Right atrium auricular region (tissue), 2 donors: ENCODE results near the gene CSF2RB. TPM values are rescaled to one million over a fixed set of nuclear protein-coding genes. Genes with fewer than 3 reads are reported as not detected.
A peak's percentile ranks its signal among the peaks of the same experiment; 100 is the strongest.

Experiments used
- DNase-seq: peaks from one replicate; pipeline ENCODE4 v3.0.0-alpha.2; 2019; ENCODE audit warnings: low spot score
- H3K27ac ChIP-seq, 2 donors: fragments of 200-600 bp; sonication (generic); 1 replicate in 1 of 2; 2 replicates in 1 of 2; pipeline ENCODE4 v1.5.1; 2016 to 2019
- H3K27me3 ChIP-seq, 2 donors: fragments of 200-600 bp; sonication (generic); one replicate each; pipeline versions ENCODE4 v1.5.1 to v1.6.0; 2017 to 2019
- H3K36me3 ChIP-seq: fragments of 200-600 bp; sonication (generic); one replicate; pipeline ENCODE4 v1.5.1; 2016
- H3K4me1 ChIP-seq, 2 donors: fragments of 200-600 bp; sonication (generic); one replicate each; pipeline versions ENCODE4 v1.5.1 to v1.6.0; 2017 to 2019
- H3K4me3 ChIP-seq, 2 donors: fragments of 200-600 bp; sonication (generic); 1 replicate in 1 of 2; 2 replicates in 1 of 2; pipeline ENCODE4 v1.5.1; 2017 to 2019; ENCODE audit warnings: mild to moderate bottlenecking in 1 of 2, moderate library complexity in 1 of 2
- H3K9me3 ChIP-seq, 2 donors: fragments of 200-600 bp; sonication (generic); one replicate each; pipeline ENCODE4 v1.5.1; 2019
- total RNA-seq, 2 donors: library from RNA; depleted of rRNA; stranded (reverse); fragments of >200 nt; gene quantifications; one replicate each; pipeline ENCODE4 v1.1.0, GENCODE V29; 2016
- TF ChIP-seq, protein P1 (sequence below), 2 donors: fragments of 200-600 bp; sonication (generic); IDR thresholded peaks; one replicate each; pipeline ENCODE4 v1.5.1; 2019; ENCODE audit warnings: antibody characterized with exemption in 2 of 2

CSF2RB gene
- total RNA-seq, 2 donors from 2014 or later = 1.8 to 4.2 TPM

DNA sequence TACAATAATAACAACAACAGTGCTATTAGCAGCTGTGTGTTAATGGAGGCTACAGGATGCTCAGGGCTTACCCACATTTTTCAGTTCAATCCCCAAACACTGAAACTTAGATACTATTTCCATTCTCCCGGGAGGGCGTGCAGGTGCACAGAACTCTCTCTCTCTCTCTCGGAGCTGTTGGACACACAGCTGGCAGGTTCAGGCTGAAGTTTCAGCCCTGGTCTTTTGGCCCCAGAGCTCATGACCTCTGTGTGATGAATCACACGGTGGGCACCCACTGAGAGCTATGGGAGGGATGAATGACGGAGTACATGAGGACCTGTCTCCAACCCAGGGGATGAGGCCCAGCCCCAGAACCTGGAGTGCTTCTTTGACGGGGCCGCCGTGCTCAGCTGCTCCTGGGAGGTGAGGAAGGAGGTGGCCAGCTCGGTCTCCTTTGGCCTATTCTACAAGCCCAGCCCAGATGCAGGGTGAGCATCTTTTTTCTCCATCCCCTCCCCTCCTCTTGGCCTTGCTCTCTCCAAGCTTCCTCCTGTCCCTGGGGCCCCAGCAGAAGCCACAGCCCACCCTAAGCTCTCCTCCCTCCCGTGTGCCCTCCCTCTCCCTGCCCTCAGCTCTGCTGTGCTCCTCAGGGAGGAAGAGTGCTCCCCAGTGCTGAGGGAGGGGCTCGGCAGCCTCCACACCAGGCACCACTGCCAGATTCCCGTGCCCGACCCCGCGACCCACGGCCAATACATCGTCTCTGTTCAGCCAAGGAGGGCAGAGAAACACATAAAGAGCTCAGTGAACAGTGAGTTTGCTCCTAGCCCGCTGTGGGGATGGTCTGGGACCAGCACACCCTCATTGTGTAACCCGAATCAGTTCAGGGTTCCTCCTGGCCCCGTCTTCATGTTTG lies 16.9 kb downstream of the CSF2RB start:
- TF ChIP-seq, protein P1, sequence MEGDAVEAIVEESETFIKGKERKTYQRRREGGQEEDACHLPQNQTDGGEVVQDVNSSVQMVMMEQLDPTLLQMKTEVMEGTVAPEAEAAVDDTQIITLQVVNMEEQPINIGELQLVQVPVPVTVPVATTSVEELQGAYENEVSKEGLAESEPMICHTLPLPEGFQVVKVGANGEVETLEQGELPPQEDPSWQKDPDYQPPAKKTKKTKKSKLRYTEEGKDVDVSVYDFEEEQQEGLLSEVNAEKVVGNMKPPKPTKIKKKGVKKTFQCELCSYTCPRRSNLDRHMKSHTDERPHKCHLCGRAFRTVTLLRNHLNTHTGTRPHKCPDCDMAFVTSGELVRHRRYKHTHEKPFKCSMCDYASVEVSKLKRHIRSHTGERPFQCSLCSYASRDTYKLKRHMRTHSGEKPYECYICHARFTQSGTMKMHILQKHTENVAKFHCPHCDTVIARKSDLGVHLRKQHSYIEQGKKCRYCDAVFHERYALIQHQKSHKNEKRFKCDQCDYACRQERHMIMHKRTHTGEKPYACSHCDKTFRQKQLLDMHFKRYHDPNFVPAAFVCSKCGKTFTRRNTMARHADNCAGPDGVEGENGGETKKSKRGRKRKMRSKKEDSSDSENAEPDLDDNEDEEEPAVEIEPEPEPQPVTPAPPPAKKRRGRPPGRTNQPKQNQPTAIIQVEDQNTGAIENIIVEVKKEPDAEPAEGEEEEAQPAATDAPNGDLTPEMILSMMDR (IDR thresholded peaks at IDR 0.05) = no peak
- Histone ChIP-seq H3K4me1 (no peaks in the 10 kb centered on the region), H3K4me3 (no peak overlapping the region), H3K9me3 (no peaks in the 10 kb centered on the region), H3K27ac (no peak overlapping the region), H3K27me3 (no peaks in the 10 kb centered on the region), H3K36me3 (no peaks in the 10 kb centered on the region)
- peak; percentile 23 for DNase-seq

DNA sequence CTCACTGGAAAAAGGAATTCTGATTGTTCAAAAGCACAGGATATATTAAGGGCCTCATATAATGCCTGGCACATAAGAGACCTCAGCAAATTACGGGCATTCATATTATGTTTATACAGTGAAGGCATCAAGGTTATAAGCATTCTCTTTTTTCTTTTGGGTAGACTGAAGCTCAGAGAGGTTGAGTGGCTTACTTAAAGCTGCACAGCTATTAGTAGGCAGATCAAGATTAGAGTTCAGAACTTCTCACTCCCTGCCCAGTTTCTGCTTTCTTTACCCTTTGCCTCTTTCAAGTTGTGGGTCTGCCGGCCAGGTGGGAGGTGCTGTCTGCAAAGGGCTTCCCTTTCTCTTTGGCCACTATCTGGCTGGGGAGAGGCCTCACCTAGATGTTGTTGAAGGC lies 18.0 kb downstream of the CSF2RB start:
- Histone ChIP-seq H3K4me3 (no peak overlapping the region), H3K4me1 (no peaks in the 10 kb centered on the region), H3K27me3 (no peaks in the 10 kb centered on the region), H3K36me3 (no peaks in the 10 kb centered on the region), H3K27ac (no peak overlapping the region), H3K9me3 (no peaks in the 10 kb centered on the region)
- DNase-seq = no peak
- TF ChIP-seq, protein P1 (IDR thresholded peaks at IDR 0.05) = no peak

DNA sequence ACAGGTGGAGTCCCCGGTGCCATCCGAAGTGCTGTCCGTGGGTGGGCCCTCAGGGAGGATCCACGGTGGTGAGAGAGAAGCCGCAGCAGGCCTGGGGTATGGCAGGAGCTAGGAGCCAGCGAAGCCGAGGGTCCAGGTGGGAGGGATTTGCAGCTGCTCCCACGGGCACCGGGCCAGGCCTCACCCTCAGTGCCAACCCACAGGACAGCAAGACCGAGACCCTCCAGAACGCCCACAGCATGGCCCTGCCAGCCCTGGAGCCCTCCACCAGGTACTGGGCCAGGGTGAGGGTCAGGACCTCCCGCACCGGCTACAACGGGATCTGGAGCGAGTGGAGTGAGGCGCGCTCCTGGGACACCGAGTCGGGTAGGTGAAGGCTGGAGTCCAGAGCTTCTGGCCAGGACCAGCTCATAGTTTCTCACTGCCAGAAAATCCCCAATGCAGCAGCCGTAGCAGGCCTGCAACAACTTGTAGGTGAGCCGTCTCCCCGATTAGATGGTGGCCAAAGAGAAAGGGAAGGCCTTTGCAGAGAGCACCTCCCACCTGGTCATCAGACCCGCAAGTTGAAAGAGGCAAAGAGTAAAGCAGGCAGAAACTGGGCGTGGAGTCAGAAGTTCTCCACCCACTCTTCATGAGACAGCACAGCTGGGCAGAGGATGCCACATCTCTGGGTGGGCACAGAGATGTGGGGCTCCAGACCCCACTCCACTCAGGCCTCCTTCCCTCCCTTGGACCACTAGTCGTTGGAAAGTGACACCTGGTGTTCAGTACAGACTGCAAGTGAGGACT lies 20.4 kb downstream of the CSF2RB start:
- peak; percentile 26 for DNase-seq
- no peaks in the 10 kb centered on the region for H3K36me3 ChIP-seq
- H3K27ac ChIP-seq = no peak overlapping the region
- TF ChIP-seq, protein P1 (IDR thresholded peaks at IDR 0.05) = no peak
- no peaks in the 10 kb centered on the region for H3K27me3 ChIP-seq
- no peaks in the 10 kb centered on the region for H3K9me3 ChIP-seq
- H3K4me1 ChIP-seq = no peaks in the 10 kb centered on the region
- no peak overlapping the region for H3K4me3 ChIP-seq

DNA sequence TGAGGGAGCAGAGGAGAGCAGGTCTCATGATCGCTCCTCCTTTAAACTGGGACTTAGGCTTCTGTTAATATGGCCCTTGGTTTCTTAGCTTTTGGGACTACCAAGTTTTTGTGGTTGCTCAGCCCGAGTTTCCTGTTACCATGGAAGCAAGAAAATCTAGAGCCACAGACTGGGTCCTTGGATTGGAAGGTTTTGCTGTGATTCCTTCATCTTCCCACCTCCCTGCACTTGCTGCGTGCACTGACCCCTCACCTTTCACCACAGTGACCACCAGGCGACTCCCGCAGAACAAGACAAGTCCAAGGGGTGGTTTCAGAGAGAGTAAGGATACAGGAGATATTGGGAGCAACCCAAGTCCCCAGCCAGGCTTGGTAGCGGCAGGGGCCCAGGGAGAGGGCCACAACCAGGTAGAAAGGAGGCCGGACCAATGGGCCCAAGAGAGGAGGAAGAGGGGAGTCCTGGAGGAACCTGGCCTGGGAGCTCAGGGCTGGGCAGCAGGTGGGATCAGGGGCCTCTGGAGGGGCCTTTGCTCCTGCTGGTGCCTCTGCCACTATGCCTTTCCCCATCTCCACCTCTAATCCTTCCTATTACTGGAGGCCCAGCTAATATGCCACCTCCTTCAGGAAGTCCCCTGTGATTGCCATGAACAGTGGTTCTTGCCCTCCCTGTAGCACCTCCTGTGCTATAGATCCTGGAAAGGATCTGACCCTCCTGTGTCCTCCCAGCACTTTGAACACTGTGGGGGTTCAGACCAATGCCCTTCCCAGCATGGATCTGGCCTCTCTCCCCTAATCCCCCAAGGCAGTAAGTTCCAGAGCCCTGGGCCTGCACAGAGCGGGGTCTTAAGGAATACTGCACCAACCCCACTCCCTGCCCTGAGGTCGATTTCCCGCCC lies 21.2 kb downstream of the CSF2RB start:
- Histone ChIP-seq H3K4me3 (no peak overlapping the region), H3K9me3 (no peaks in the 10 kb centered on the region), H3K27ac (no peak overlapping the region), H3K27me3 (no peaks in the 10 kb centered on the region), H3K4me1 (no peaks in the 10 kb centered on the region), H3K36me3 (no peaks in the 10 kb centered on the region)
- DNase-seq = peak; percentile 18
- TF ChIP-seq, protein P1 (IDR thresholded peaks at IDR 0.05) = no peak

DNA sequence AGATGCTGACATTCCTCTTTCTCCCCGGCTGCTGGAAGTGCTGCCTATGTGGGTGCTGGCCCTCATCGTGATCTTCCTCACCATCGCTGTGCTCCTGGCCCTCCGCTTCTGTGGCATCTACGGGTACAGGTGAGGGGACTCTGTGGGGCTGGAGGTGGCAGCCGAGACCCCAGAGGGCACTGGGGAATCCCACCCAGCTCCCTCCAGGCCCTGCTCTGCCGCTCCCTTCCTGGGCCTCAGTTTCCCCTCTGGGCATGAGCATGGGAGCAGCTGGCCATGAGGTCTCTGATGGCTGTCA lies 21.8 kb downstream of the CSF2RB start:
- Histone ChIP-seq H3K36me3 (no peaks in the 10 kb centered on the region), H3K27ac (no peak overlapping the region), H3K4me3 (no peak overlapping the region), H3K4me1 (no peaks in the 10 kb centered on the region), H3K27me3 (no peaks in the 10 kb centered on the region), H3K9me3 (no peaks in the 10 kb centered on the region)
- DNase-seq = no peak
- TF ChIP-seq, protein P1 (IDR thresholded peaks at IDR 0.05) = no peak
